ENCODE measurements around the gene SLC15A5. TPM values are rescaled to one million over a fixed set of nuclear protein-coding genes. Genes with fewer than 3 reads are reported as not detected.

The SLC15A5 gene
- total RNA-seq, 1 experiment from 2014 or later: not detected

DNA sequence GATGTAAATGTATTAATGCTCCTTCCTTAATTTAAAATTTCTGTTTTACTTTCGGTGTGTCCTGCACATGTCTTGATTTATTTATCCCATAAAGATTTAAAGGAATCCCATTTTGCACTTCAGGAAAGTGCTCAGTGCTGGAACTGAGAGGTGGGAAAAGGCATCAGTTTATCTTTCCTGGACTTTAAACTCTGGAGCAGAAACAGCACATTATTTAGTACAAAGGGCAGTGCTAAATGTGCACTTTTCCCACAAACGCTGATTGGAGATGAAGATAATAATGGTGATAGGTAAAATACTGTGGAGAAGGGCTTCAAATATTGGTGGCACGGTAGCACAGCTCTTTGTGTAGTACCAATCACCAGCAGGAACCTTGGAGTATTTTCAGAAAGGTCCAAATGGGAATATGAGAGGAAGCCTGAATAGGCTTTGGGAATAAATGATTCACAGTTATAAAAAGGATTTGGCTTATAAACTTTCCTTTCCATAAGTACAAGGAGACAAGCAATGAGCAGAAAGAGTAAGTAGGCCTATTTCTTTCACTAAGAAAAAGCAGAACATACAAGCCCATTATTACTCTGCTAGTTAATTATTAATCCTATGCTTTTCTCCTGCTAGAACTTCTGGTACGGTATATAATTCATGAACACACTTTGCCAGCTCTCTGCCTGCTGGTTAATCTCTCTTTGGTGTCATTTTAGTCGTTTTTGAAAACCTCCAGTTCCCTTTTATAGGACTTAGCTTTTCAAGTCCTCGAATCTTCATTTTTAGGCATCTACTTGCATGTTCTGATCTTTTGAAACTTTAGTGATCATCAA, 58.3 kb downstream of the SLC15A5 start:
- Mint-ChIP-seq H3K9me3 (ENCODE audit: low read depth, unreplicated experiment) (no peaks in the 10 kb centered on the region), H3K4me3 (ENCODE audit: low read depth, unreplicated experiment) (no peak overlapping the region), H3K27ac (ENCODE audit: unreplicated experiment) (no peak overlapping the region), H3K36me3 (ENCODE audit: insufficient read depth, unreplicated experiment) (no peaks in the 10 kb centered on the region), H3K27me3 (ENCODE audit: unreplicated experiment) (no peaks in the 10 kb centered on the region), H3K4me1 (ENCODE audit: low read depth, unreplicated experiment) (peaks cover 8% of the 10 kb centered on the region)
- BruUV-seq (replicated peaks): no TSS peak
- CTCF ChIA-PET: interaction anchor here (1.6 kb wide), 1 partner anchor 13 kb away, joined by 4 read pairs; no protein-coding TSS in a partner anchor
- DNase-seq: no peak
- intact Hi-C loops (cut with micrococcal nuclease; ENCODE audit: unreplicated experiment): no loop called here
- TF ChIP-seq, protein P1, sequence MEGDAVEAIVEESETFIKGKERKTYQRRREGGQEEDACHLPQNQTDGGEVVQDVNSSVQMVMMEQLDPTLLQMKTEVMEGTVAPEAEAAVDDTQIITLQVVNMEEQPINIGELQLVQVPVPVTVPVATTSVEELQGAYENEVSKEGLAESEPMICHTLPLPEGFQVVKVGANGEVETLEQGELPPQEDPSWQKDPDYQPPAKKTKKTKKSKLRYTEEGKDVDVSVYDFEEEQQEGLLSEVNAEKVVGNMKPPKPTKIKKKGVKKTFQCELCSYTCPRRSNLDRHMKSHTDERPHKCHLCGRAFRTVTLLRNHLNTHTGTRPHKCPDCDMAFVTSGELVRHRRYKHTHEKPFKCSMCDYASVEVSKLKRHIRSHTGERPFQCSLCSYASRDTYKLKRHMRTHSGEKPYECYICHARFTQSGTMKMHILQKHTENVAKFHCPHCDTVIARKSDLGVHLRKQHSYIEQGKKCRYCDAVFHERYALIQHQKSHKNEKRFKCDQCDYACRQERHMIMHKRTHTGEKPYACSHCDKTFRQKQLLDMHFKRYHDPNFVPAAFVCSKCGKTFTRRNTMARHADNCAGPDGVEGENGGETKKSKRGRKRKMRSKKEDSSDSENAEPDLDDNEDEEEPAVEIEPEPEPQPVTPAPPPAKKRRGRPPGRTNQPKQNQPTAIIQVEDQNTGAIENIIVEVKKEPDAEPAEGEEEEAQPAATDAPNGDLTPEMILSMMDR (IDR thresholded peaks at IDR 0.05; ENCODE audit: unreplicated experiment): no peak

DNA sequence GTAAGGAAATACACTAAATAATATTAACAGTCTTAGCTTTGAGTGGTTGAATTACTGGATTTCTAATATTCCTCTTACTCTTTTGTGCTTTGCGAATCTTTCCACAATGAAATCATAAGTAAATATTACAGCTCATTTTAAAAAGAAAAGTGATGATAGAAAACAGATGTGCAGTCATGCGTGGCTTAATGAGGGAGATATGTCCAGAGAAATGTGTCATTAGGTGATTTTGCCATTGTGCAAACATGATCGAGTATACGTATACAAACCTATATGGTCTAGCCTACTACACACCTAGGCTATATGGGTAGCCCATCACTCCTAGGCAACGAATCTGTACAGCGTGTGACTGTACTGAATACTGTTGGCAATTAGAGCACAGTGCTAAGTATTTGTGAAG, 59.3 kb downstream of the SLC15A5 start:
- H3K27me3 Mint-ChIP-seq (ENCODE audit: unreplicated experiment): no peaks in the 10 kb centered on the region
- CTCF ChIA-PET: no interaction called here
- H3K36me3 Mint-ChIP-seq (ENCODE audit: insufficient read depth, unreplicated experiment): no peaks in the 10 kb centered on the region
- BruUV-seq (replicated peaks): no TSS peak
- DNase-seq: no peak
- intact Hi-C loops (cut with micrococcal nuclease; ENCODE audit: unreplicated experiment): no loop called here
- H3K27ac Mint-ChIP-seq (ENCODE audit: unreplicated experiment): no peak overlapping the region
- no peaks in the 10 kb centered on the region for H3K9me3 Mint-ChIP-seq (ENCODE audit: low read depth, unreplicated experiment)
- peaks cover 8% of the 10 kb centered on the region for H3K4me1 Mint-ChIP-seq (ENCODE audit: low read depth, unreplicated experiment)
- TF ChIP-seq, protein P1 (IDR thresholded peaks at IDR 0.05; ENCODE audit: unreplicated experiment): no peak
- no peak overlapping the region for H3K4me3 Mint-ChIP-seq (ENCODE audit: low read depth, unreplicated experiment)

DNA sequence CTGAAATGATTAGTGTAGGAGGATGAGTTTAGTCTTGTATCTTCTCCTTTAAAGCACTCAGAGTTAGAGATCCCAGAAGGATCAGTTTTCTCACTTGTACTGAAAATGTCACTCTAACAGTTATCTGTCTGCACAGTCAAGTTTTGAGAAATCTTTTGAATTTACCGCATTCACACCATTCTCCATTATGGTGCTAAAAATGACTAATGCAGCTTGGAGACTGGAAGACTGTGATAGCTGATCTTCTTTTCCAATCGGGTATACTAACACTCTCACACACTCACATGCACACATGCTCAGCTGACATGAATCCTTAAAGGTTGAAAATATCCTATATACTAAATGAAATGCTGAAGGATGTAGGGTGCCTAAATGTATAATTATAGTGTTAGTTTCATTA, 65.8 kb downstream of the SLC15A5 start:
- TF ChIP-seq, protein P1 (IDR thresholded peaks at IDR 0.05; ENCODE audit: unreplicated experiment): no peak
- H3K4me3 Mint-ChIP-seq (ENCODE audit: low read depth, unreplicated experiment): no peak overlapping the region
- no peaks in the 10 kb centered on the region for H3K36me3 Mint-ChIP-seq (ENCODE audit: insufficient read depth, unreplicated experiment)
- no TSS peak for BruUV-seq (replicated peaks)
- no peaks in the 10 kb centered on the region for H3K4me1 Mint-ChIP-seq (ENCODE audit: low read depth, unreplicated experiment)
- intact Hi-C loops (cut with micrococcal nuclease; ENCODE audit: unreplicated experiment): no loop called here
- H3K27ac Mint-ChIP-seq (ENCODE audit: unreplicated experiment): no peak overlapping the region
- H3K27me3 Mint-ChIP-seq (ENCODE audit: unreplicated experiment): no peaks in the 10 kb centered on the region
- H3K9me3 Mint-ChIP-seq (ENCODE audit: low read depth, unreplicated experiment): no peaks in the 10 kb centered on the region
- no peak for DNase-seq
- CTCF ChIA-PET: no interaction called here

DNA sequence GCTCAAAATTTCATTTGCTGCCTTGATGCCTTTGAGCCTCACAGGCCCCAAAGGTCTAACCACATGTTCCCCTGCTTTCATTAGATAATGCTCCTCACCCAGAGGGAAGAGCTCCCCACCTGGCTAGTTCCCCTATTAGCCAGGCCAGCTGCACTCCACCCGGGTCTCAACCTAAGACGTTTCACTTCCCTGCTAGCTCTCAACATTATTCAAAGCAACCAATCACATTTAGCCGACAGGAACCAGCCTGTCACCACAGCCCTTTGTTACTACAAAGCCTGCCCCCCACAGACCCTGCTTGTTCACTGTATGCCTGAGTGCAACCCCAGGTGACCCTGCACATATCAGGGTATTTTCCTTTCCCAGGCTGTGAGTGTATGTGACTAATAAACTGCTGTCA, 78.6 kb downstream of the SLC15A5 start:
- DNase-seq: no peak
- TF ChIP-seq, protein P1 (IDR thresholded peaks at IDR 0.05; ENCODE audit: unreplicated experiment): no peak
- Mint-ChIP-seq H3K4me3 (ENCODE audit: low read depth, unreplicated experiment) (no peak overlapping the region), H3K36me3 (ENCODE audit: insufficient read depth, unreplicated experiment) (no peaks in the 10 kb centered on the region), H3K9me3 (ENCODE audit: low read depth, unreplicated experiment) (peaks cover 7% of the 10 kb centered on the region), H3K27me3 (ENCODE audit: unreplicated experiment) (no peaks in the 10 kb centered on the region), H3K27ac (ENCODE audit: unreplicated experiment) (no peak overlapping the region), H3K4me1 (ENCODE audit: low read depth, unreplicated experiment) (no peaks in the 10 kb centered on the region)
- CTCF ChIA-PET: no interaction called here
- BruUV-seq (replicated peaks): no TSS peak
- intact Hi-C loops (cut with micrococcal nuclease; ENCODE audit: unreplicated experiment): no loop called here
